SK-N-SH (cell line): ENCODE measurements around the gene BRAT1. TPM values are rescaled to one million over a fixed set of nuclear protein-coding genes. Genes with fewer than 3 reads are reported as not detected.

Experiments
- CTCF ChIA-PET: fragments of 300-600, 350-600 bp; formaldehyde crosslinking; extraction: SDS; loops from one replicate; lab custom pipeline; 2021; lab: Yijun Ruan, JAX
- POLR2A ChIA-PET: fragments of 350-600 bp; sonication (Branson Sonifier 250); formaldehyde crosslinking; extraction: SDS; loops from one replicate; lab custom pipeline; 2020; ENCODE audit warnings: antibody characterized with exemption, inconsistent platforms; lab: Yijun Ruan, JAX
- DNase-seq: peaks from one replicate; pipeline ENCODE4 v3.0.0; 2012
- H2AFZ ChIP-seq: fragments of 200-600 bp; sonication (generic); 2 replicates; pipeline ENCODE4 v1.8.1; 2016; ENCODE audit warnings: antibody characterized with exemption, mild to moderate bottlenecking, low read depth
- H3F3A ChIP-seq: fragments of 200-600 bp; sonication (generic); replicated peaks from 2 replicates; pipeline ENCODE3; 2016; ENCODE audit warnings: antibody characterized with exemption, mild to moderate bottlenecking; ENCODE audit not compliant: insufficient read depth
- H3K27ac ChIP-seq, 2 experiments: fragments of 200-500 bp in 1 of 2; fragments of 200-600 bp in 1 of 2; sonication (Bioruptor generic) in 1 of 2; sonication (generic), shearing (Covaris generic) in 1 of 2; 2 replicates each; pipeline versions ENCODE4 v1.5.1 to v1.6.1; 2014 to 2016; ENCODE audit warnings: low read depth in 2 of 2, inconsistent platforms in 1 of 2, low read length in 1 of 2, mild to moderate bottlenecking in 1 of 2, mixed read lengths in 1 of 2
- H3K27me3 ChIP-seq: fragments of 200-600 bp; sonication (generic), shearing (Covaris generic); 2 replicates; pipeline ENCODE4 v1.6.1; 2016; ENCODE audit warnings: mixed run types; ENCODE audit not compliant: insufficient read depth
- H3K36me3 ChIP-seq, 2 experiments: fragments of 200-500 bp in 1 of 2; fragments of 200-600 bp in 1 of 2; sonication (Bioruptor generic) in 1 of 2; sonication (generic) in 1 of 2; replicated peaks in 1 of 2; 2 replicates each; pipeline versions ENCODE3 to v1.5.1; 2014 to 2016; ENCODE audit warnings: low read length in 1 of 2, mild to moderate bottlenecking in 1 of 2; ENCODE audit not compliant: insufficient read depth in 2 of 2, control insufficient read depth in 1 of 2
- H3K4me1 ChIP-seq, 2 experiments: fragments of 200-500 bp in 1 of 2; fragments of 200-600 bp in 1 of 2; sonication (Bioruptor generic) in 1 of 2; sonication (generic), shearing (Covaris generic) in 1 of 2; 2 replicates each; pipeline versions ENCODE4 v1.5.1 to v1.6.1; 2014 to 2016; ENCODE audit warnings: low read depth in 1 of 2, low read length in 1 of 2, mixed run types in 1 of 2; ENCODE audit not compliant: insufficient read depth in 2 of 2, control insufficient read depth in 1 of 2
- H3K4me2 ChIP-seq: fragments of 200-600 bp; sonication (generic), shearing (Covaris generic); 2 replicates; pipeline ENCODE4 v1.6.1; 2017; ENCODE audit warnings: mixed run types
- H3K4me3 ChIP-seq, 2 experiments: fragments of 200-500 bp in 1 of 2; fragments of 200-600 bp in 1 of 2; sonication (Bioruptor generic) in 1 of 2; sonication (generic), shearing (Covaris generic) in 1 of 2; 2 replicates each; pipeline versions ENCODE4 v1.5.1 to v1.8.1; 2014 to 2016; ENCODE audit warnings: low read depth in 2 of 2, inconsistent platforms in 1 of 2, low read length in 1 of 2, mild to moderate bottlenecking in 1 of 2, mixed read lengths in 1 of 2, moderate library complexity in 1 of 2
- H3K79me2 ChIP-seq: fragments of 200-600 bp; sonication (generic); 2 replicates; pipeline ENCODE4 v1.8.1; 2017; ENCODE audit warnings: mild to moderate bottlenecking; ENCODE audit not compliant: insufficient read depth
- H3K9ac ChIP-seq: fragments of 200-600 bp; sonication (generic); 2 replicates; pipeline ENCODE4 v1.6.1; 2017; ENCODE audit warnings: mixed run types
- H3K9me2 ChIP-seq: fragments of 200-600 bp; sonication (generic); 2 replicates; pipeline ENCODE4 v1.6.1; 2017; ENCODE audit warnings: mixed run types
- H3K9me3 ChIP-seq: fragments of 200-600 bp; sonication (generic); 2 replicates; pipeline ENCODE4 v1.6.1; 2017; ENCODE audit warnings: mixed run types, mild to moderate bottlenecking, moderate library complexity
- H4K20me1 ChIP-seq: fragments of 200-600 bp; sonication (generic); 2 replicates; pipeline ENCODE4 v1.6.1; 2017; ENCODE audit warnings: mild to moderate bottlenecking, mixed run types; ENCODE audit not compliant: insufficient read depth
- EZH2phosphoT487 ChIP-seq: fragments of 200-600 bp; sonication (generic); IDR thresholded peaks from 2 replicates; pipeline ENCODE4 v1.6.1; 2017; ENCODE audit warnings: low read depth, mixed run types, mild to moderate bottlenecking, antibody characterized with exemption, moderate library complexity, borderline replicate concordance
- MEF2A ChIP-seq: IDR thresholded peaks from 2 replicates; pipeline ENCODE4 v1.4.0; 2012; ENCODE audit warnings: low read depth, borderline replicate concordance
- NFIC ChIP-seq: IDR thresholded peaks from 2 replicates; pipeline ENCODE4 v1.4.0; 2012; ENCODE audit warnings: borderline replicate concordance
- POLR2AphosphoS5 ChIP-seq: IDR thresholded peaks from 2 replicates; pipeline ENCODE4 v1.6.1; 2012; ENCODE audit warnings: low read depth, low read length
- RCOR1 ChIP-seq: fragments of 150-350 bp; IDR thresholded peaks from 2 replicates; pipeline ENCODE4 v1.6.1; 2017; ENCODE audit warnings: antibody characterized with exemption, low read length
- TAF1 ChIP-seq: IDR thresholded peaks from 2 replicates; pipeline ENCODE4 v1.6.1; 2012; ENCODE audit warnings: low read depth, mild to moderate bottlenecking, low read length, moderate library complexity, borderline replicate concordance
- TEAD4 ChIP-seq: IDR thresholded peaks from 2 replicates; pipeline ENCODE4 v1.4.0; 2012; ENCODE audit warnings: mild to moderate bottlenecking, borderline replicate concordance; ENCODE audit not compliant: insufficient read depth
- WGBS: methylation state at CpG from one replicate; pipeline ENCODE4 v1.1.6; 2017; ENCODE audit warnings: low lambda C conversion rate; 5-methylcytosine and 5-hydroxymethylcytosine counted together
- polyA plus RNA-seq, 3 experiments: library from polyadenylated mRNA; depleted of rRNA; stranded (reverse); fragments of >200 nt; gene quantifications; 2 replicates each; pipeline ENCODE4 v1.2.3, GENCODE V29; 2012
- TF ChIP-seq, protein P1 (sequence below): fragments of 200-600 bp; sonication (generic); IDR thresholded peaks from 2 replicates; pipeline ENCODE4 v1.6.1; 2017; ENCODE audit warnings: antibody characterized with exemption, mild to moderate bottlenecking, moderate library complexity
- TF ChIP-seq, protein P2 (sequence below): IDR thresholded peaks from 2 replicates; pipeline ENCODE4; 2012
- TF ChIP-seq, protein P3 (sequence below): IDR thresholded peaks from 2 replicates; pipeline ENCODE4 v1.6.1; 2012; ENCODE audit warnings: mild to moderate bottlenecking, low read depth, low read length, moderate library complexity

BRAT1 gene
- polyA plus RNA-seq, 1 of the 3 experiments (the other 2 are of a cell fraction): 36.2 TPM

DNA sequence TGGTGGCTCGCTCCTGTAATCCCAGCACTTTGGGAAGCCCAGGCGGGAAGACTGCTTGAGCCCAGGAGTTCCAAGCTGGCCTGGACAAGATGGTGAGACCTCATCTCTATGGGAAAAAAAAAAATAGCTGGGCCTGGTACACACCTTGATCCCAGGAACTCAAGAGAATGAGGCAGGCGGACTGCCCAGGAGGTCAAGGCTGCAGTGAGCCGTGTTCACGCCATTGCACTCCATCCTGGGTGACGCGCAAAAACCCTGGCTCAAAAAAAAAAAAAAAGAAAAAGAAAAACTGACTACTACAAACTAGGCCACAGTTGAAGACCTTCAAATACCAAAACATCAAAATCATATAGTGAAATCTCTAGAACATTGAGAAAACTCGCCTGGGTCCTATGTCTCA, 3.9 kb downstream of the BRAT1 start:
- POLR2A ChIA-PET: interaction anchor here (0.8 kb wide), 1 partner anchor 187 kb away, joined by 5 read pairs; no protein-coding TSS in a partner anchor
- no peaks in the 10 kb centered on the region for H3K9me2 ChIP-seq
- TF ChIP-seq EZH2phosphoT487 (no peak), RCOR1 (no peak), MEF2A (no peak), TAF1 (no peak)
- TF ChIP-seq, protein P1, sequence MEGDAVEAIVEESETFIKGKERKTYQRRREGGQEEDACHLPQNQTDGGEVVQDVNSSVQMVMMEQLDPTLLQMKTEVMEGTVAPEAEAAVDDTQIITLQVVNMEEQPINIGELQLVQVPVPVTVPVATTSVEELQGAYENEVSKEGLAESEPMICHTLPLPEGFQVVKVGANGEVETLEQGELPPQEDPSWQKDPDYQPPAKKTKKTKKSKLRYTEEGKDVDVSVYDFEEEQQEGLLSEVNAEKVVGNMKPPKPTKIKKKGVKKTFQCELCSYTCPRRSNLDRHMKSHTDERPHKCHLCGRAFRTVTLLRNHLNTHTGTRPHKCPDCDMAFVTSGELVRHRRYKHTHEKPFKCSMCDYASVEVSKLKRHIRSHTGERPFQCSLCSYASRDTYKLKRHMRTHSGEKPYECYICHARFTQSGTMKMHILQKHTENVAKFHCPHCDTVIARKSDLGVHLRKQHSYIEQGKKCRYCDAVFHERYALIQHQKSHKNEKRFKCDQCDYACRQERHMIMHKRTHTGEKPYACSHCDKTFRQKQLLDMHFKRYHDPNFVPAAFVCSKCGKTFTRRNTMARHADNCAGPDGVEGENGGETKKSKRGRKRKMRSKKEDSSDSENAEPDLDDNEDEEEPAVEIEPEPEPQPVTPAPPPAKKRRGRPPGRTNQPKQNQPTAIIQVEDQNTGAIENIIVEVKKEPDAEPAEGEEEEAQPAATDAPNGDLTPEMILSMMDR: no peak
- peaks cover 29 to 46% of the 10 kb centered on the region in 2 experiments for H3K36me3 ChIP-seq
- no peaks in the 10 kb centered on the region for H3K27me3 ChIP-seq
- DNase-seq: no peak
- H3K4me1 ChIP-seq: peaks cover 10% of the 10 kb centered on the region in 2 experiments; a peak in 3 of 4 replicates
- peaks cover 48% of the 10 kb centered on the region for H3K79me2 ChIP-seq
- peaks cover 13% of the 10 kb centered on the region for H3F3A ChIP-seq
- H3K27ac ChIP-seq: no peak overlapping the region
- no peaks in the 10 kb centered on the region for H3K9me3 ChIP-seq
- 97% methylated on average over 8 of the region's 8 CpGs for WGBS
- no peak overlapping the region for H3K4me2 ChIP-seq
- H4K20me1 ChIP-seq: peaks cover 9% of the 10 kb centered on the region; the same call in 1 of the 2 replicates
- no peak overlapping the region for H3K9ac ChIP-seq
- H2AFZ ChIP-seq: no peak overlapping the region
- no peak overlapping the region for H3K4me3 ChIP-seq
- CTCF ChIA-PET: interaction anchor here (2.1 kb wide), 1 partner anchor 73 kb away, joined by 7 read pairs; no protein-coding TSS in a partner anchor

DNA sequence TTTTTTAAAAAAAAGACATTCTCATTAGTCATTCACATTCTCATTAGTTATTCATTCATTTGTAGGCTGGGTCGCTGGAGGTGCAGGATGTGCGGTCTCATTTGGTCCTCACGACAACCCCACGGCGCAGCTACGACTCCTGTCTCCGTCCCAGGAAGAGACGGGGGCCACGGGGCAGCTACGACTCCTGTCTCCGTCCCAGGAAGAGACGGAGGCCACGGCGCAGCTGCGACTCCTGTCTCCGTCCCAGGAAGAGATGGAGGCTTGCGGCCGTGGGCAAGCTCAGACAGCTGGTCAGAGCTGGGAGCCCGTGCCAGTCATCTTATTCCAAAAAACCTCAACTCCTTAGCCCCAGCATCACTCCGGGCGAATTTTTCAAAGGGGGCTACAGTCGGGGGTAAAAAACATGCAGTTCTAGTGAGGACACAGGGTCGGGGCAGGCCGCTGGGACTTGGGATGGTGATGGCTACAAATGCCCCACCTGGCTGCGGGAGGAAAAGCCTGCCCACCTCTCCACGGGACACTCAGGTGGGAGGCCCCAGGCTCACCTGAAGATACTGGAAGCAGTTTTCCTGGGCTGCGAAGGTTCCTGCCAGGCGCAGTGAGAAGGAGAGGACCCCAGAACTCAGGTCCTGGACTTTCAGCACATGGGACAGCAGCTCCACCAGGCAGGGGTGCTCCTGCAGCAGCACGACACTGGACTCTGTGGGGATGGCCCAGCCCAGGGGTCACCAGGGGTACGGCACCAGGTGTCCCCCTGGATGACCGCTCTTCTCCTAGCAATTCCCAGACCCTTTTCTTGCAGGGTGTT, 8.3 kb downstream of the BRAT1 start:
- ChIA-PET POLR2A (interaction anchor here (2.1 kb wide), 1 partner anchor 9 kb away, joined by 6 read pairs; no protein-coding TSS in a partner anchor), CTCF (interaction anchor here (1.5 to 2.2 kb wide), 2 partner anchors 78 to 96 kb away, joined by 3 to 9 read pairs; no protein-coding TSS in a partner anchor)
- Histone ChIP-seq H3K4me3 (no peak overlapping the region), H3K4me1 (no peaks in the 10 kb centered on the region), H3K79me2 (peaks cover 17% of the 10 kb centered on the region), H4K20me1 (0 out of 2 replicates have a peak, but pooled peaks cover 3% of the 10 kb centered on the region), H3K27ac (no peak overlapping the region), H2AFZ (no peak overlapping the region), H3K9ac (no peak overlapping the region), H3F3A (peaks cover 5% of the 10 kb centered on the region), H3K9me3 (no peaks in the 10 kb centered on the region), H3K4me2 (no peak overlapping the region)
- 97% methylated on average over 29 of the region's 31 CpGs for WGBS
- DNase-seq: peak; percentile 21
- TF ChIP-seq NFIC: no peak
- TF ChIP-seq, protein P2, sequence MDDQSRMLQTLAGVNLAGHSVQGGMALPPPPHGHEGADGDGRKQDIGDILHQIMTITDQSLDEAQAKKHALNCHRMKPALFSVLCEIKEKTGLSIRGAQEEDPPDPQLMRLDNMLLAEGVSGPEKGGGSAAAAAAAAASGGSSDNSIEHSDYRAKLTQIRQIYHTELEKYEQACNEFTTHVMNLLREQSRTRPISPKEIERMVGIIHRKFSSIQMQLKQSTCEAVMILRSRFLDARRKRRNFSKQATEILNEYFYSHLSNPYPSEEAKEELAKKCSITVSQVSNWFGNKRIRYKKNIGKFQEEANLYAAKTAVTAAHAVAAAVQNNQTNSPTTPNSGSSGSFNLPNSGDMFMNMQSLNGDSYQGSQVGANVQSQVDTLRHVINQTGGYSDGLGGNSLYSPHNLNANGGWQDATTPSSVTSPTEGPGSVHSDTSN: no peak
- TF ChIP-seq TEAD4: no peak
- TF ChIP-seq, protein P3, sequence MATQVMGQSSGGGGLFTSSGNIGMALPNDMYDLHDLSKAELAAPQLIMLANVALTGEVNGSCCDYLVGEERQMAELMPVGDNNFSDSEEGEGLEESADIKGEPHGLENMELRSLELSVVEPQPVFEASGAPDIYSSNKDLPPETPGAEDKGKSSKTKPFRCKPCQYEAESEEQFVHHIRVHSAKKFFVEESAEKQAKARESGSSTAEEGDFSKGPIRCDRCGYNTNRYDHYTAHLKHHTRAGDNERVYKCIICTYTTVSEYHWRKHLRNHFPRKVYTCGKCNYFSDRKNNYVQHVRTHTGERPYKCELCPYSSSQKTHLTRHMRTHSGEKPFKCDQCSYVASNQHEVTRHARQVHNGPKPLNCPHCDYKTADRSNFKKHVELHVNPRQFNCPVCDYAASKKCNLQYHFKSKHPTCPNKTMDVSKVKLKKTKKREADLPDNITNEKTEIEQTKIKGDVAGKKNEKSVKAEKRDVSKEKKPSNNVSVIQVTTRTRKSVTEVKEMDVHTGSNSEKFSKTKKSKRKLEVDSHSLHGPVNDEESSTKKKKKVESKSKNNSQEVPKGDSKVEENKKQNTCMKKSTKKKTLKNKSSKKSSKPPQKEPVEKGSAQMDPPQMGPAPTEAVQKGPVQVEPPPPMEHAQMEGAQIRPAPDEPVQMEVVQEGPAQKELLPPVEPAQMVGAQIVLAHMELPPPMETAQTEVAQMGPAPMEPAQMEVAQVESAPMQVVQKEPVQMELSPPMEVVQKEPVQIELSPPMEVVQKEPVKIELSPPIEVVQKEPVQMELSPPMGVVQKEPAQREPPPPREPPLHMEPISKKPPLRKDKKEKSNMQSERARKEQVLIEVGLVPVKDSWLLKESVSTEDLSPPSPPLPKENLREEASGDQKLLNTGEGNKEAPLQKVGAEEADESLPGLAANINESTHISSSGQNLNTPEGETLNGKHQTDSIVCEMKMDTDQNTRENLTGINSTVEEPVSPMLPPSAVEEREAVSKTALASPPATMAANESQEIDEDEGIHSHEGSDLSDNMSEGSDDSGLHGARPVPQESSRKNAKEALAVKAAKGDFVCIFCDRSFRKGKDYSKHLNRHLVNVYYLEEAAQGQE: peak; percentile 84
- no peak for TF ChIP-seq POLR2AphosphoS5
- TF ChIP-seq, all 33 proteins: peak for 1
- no peaks in the 10 kb centered on the region for H3K27me3 ChIP-seq
- H3K36me3 ChIP-seq: peaks cover 49 to 52% of the 10 kb centered on the region in 2 experiments
- no peaks in the 10 kb centered on the region for H3K9me2 ChIP-seq
